HG03064 (cell line): Measurements from ENCODE around the gene DOCK9.

Experiments used
- ATAC-seq: cut with Tn5 transposase; IDR thresholded peaks from one replicate; pipeline ENCODE4 v1.9.1; 2021; ENCODE audit warnings: low read depth; ENCODE audit not compliant: unreplicated experiment

The DOCK9 gene

DNA sequence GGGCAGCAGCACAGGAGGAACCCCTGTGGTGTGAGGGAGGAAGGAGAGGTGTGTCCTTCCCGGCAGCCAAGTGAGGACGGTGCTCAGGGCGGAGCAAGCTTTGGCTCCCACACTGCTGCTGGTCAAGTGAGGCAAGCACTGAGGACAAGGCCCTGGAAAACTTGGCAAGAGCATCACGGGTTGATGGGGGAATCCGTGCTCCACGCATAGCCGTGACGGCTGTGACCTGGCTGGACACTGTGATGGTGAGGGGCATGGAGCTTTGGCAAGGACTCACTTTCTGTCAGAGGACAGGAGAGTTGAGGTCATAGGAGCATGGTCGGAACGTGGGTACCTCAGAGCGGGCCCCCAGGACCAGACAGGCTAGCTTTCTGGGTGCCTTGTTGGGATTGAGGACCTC, 196.4 kb downstream of the DOCK9 start:
- no peak for ATAC-seq

DNA sequence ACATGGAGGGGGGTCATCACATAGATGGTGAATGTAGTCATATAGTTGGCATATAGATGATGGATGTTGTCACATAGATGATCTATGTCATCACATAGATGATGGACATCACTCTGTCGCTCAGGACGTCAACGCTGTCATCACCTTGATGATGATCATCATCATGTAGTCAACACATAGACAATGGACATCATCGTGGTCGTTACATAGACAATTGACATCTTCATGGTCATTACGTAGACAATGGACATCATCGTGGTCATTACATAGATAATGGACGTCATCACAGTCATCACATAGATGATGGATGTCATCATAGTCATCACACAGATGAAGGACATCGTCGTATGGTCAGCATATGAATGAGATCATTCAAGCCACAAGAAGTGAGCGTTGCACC, 196.8 kb downstream of the DOCK9 start:
- no peak for ATAC-seq

DNA sequence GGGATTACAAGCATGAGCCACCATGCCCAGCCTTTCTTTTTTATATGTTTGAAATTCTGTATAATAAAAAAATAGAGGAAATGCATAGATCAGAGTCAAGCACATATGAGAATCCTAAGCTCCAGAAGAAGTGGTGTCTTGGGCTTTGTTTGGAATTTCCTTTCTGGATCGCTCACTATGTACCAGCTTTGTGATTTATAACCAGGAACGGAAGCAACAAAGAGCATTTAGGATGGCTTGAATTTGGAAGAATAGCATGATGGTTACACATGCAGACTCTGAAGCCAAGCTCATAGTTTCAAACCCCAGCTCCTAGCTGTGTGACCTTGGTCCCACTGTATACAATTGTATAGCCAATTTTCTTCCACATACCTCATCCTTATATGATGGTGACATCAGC, 197.4 kb downstream of the DOCK9 start:
- ATAC-seq = no peak

DNA sequence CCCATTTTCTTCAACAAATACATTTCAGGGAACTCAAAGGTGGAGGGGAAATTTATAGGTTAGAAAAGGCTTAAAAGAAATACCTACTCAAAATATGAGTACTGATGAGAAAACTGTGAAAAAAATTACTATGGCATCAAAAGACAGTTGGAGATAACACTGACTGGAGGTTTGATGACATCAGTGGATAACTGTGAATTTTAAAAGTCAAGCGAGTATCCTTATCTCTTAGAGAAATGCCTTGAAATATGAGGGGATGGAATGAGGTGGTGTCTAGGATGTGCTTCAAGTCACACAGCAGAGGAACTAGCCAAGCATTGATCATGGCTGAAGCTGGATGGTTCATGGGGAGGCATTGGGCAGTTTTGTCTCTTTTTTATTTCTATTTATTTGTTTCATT, 198.2 kb downstream of the DOCK9 start:
- ATAC-seq = no peak

DNA sequence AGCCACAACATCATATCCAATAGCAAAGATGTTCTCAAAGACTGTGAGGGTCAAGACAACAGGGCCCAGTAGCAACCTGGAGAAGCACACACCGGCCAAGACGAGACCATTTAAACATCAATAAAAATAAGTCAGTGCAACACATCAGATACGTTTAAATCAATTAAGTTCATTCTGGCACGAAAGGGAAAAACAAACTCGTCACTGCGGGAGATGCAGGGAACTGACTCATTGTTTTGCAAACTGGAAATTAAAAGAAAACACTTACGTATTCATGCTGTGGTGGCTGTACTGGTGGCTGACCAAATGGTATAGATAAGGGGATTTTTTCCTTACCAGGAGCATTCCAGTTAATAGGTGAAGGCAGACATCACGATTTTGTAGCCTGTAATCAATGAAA, 199.1 kb downstream of the DOCK9 start:
- ATAC-seq = no peak

DNA sequence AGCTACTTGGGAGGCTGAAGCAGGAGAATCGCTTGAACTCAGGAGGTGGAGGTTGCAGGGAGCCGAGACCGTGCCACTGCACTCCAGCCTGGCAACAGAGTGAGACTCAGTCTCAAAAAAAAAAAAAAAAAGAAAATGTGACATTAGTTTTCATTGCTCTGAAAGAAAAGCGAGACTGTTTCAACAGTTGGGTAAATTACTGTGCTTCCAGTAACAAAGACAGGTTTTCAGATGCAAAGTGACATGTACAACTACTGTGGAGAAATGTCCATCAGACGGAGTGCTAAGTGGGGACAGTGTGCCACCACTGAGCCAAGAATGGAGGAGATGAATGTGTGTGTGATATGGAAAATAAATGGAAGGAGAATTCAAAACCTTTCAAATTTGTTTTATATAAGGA, 201.2 kb downstream of the DOCK9 start:
- no peak for ATAC-seq

DNA sequence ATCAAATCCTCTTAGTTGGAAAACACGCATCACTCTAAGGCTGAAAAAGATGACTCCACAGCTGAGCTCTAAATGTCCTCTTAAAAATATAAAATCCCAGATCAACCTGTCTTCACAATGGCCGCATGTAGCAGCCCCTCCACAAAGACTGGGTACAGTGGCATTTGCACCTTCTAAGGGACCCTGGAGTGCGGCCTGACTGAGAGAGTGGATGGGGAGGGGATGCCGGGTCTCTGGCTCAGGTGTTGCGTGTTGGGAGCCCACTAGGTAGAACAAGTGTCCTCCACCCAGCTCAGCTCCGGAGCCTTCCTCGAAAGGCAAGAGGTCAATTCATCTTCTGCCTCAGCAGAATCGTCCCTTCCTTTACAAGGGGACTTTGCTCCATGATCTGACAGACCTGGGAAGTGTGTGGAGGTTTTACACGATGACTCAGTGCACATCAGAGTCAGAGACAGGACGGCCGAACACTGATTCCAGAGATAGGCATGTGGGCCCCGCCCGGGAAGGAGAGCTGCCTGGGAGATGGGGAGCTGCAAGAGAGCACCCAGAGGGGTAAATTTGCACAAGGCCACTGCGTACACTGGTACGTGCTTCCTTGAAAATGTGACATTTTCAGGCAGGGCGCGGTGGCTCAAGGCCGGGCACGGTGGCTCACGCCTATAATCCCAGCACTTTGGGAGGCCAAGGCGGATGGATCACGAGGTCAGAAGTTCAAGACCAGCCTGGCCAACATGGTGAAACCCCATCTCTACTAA, 201.8 kb downstream of the DOCK9 start:
- no peak for ATAC-seq

DNA sequence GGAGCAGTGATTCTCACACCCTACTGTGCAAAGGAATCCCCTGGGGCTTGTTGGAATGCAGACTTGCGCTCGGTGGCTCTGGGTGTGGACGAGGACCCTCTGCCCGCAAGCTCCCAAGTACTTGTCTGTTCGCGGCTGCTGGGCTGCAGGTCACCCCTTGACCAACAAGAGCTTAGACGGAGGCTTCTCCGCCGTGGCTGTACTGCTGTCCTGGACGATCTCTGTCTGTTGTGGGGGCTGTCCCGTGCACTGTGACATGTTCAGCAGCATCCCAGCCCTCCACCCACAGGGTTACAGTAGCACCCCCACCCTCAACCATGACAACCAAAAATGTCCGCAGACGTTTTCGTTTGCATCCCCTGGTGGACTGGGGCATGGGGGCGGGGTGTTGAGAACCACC, 202.5 kb downstream of the DOCK9 start:
- no peak for ATAC-seq

DNA sequence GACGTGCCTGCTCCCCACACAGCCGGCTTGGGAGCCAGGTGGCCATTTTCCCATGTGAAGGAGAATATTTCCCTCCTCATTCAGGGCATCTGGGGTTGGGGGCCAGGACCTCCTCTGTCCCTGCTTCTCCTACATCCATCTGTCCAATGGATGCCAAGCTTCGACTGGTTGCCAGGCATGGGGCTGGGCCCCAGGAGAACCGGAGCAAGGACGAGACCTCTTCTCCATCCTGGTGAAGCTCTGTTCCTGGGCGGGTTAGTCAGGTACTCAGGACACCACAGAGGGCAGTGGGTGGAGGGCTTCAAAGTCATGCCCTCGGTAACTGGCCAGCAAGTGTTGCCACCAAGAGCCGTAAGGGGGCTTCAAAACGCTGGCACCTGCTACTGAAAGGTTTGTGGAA, 203.1 kb downstream of the DOCK9 start:
- no peak for ATAC-seq

DNA sequence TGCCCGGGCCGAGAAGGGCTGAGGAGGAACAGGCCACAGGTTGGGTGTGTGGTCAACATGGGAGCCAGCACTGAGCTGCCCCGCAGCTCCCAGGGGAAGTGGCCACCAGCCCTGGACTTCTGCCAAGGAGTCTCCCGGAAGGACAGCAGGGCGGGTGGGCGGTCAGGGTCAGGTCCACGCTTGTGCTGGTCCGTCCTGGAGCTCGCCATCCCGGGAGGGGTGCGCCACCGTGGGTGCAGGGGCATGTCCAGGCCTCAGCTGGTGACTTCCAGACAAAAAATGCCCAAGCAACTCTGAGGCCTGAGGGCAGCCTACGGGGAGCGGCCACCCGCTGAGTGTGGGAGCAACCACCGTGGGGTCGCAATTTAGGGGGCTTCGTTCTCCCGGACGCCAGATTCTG, 203.9 kb downstream of the DOCK9 start:
- no peak for ATAC-seq

DNA sequence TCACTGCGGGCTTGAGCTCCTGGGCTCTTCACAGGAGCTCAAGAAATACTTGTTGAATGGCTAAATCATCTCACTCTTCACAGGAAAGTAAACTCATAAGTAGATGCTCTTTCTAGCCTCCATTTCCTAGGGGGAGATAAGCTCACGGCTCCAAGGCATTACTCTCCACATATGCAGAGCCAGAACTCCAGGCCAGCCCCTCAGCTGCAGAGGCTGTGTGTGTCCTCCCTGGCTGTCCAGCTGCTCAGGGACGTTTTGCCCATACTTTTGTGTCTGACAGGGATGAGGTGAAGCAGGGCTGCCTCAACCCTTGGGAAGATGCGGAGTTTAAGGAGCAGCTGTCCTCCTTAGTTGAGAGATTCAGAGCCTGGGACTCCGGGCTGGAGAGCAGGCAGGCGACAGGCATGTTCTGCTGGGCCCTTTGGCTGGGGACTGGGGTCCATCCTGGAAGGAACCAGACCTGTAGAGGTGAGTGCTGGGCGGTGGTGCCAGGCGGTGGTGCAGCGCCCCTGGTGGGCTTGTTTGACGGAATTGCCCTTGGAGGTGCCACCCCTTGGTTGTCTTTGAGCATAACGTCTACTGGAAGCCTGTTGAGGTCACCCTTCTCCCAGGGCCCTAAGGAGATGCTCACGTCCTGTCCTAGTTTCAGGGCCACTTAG, 204.9 kb downstream of the DOCK9 start:
- ATAC-seq = no peak

DNA sequence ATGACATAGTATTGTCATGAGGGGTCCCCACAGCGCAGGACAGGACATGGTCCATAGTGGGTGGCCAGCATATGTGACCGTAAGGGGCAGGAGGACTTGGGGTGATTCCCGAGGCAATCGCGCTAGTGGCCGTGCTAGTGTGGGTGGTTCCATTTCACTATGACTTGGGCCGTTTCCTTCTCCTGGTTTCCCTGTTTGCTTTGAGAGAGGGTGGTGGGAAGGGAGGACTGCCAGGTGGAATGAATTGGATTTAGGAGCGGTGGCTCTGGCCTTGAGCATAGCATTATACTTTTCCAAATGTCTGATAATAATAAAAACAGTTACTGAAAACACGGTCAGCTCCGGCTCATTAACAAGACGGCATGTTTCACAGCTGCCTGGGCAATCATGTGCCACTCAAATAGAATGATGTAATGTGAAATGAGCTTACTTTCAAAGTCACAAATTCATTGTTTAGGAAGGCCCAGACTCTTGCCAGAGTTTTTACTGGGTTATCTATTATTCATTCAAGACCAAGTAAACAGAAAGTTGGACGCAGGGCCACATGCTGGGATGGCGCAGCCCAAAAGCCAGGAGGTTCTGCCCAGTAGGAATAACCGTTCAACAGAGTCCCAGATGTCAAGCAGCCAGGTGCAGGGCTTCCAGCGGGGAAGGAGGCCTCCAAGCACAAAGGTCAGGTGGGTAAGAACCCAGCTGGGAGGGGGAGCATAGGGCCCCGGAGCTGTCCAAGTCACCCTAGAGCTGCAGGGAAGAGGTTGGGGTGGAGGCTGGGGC, 205.8 kb downstream of the DOCK9 start:
- no peak for ATAC-seq

DNA sequence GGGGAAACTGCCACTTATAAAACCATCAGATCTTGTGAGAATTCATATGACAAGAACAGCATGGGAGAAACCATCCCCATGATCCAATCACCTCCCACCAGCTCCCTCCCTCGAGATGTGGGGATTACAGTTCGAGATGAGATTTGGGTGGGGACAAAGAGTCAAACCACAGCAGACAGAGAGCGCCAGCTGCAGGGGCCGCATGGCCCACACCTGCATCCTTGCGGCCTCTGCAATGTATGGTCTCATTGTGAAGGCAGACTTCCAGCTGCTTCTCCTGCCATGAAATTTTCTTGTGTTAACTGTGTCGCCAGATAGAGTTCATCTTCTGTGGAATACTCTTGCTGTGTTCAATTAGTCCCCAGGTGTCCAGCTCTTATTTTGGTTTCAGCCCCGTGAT, 208.1 kb downstream of the DOCK9 start:
- ATAC-seq = no peak

DNA sequence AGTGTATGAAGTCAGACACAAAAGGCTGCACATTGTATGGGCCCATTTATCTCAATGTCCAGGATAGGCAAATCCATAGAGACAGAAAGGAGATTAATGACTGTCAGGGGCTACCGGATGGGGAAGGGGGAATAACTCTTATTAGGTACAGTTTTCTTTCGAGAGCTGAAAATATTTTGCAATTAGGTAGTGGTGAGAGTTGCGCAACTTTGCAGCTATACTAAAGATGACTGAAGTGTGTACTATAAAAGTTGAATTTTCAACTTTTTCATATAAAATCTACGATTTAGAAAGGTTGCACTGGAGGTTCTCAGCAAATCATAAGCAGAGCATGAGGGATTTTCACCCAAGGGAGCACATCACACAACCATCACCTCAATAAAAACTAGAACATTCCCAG, 209.3 kb downstream of the DOCK9 start:
- no peak for ATAC-seq

DNA sequence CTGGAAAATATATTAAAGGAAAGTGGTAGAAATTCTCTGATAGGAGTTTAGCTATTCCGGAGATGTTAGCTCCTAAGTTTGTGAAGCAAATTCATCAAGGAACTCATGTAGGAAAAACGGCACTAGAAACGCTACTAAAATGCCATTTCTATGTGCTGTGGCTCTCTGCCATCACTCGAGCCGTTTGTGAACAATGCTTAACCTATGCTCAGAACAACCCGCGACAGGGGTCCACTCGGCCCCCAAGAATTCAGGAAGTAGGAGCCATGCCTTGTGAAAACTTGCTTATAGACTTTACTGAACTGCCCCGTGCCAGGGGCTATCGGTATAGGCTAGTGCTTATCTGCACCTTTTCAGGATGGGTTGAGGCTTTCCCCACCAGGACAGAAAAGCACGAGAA, 211.2 kb downstream of the DOCK9 start:
- ATAC-seq = no peak

DNA sequence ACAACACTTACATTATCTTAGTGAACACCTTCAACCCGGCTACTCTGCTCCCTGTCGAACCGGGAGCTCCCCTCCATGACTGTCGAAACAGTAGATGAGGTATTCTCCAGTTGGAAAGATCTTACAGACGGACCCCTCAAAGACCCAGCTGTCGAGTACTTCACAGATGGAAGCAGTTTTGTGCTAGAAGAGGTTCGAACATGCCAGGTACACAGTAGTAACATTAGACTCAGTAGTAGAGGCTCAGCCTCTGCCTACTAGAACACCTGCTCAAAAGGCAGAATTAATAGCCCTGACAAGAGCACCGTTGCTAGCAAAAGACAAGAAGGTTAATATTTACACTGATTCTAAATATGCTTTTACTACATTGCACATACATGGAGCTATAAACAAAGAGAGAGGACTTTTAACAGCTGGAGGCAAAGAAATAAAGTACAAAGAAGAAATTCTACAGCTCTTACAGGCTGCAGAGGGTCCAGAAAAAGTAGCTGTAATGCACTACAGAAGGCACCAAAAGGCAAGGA, 211.8 kb downstream of the DOCK9 start:
- no peak for ATAC-seq

DNA sequence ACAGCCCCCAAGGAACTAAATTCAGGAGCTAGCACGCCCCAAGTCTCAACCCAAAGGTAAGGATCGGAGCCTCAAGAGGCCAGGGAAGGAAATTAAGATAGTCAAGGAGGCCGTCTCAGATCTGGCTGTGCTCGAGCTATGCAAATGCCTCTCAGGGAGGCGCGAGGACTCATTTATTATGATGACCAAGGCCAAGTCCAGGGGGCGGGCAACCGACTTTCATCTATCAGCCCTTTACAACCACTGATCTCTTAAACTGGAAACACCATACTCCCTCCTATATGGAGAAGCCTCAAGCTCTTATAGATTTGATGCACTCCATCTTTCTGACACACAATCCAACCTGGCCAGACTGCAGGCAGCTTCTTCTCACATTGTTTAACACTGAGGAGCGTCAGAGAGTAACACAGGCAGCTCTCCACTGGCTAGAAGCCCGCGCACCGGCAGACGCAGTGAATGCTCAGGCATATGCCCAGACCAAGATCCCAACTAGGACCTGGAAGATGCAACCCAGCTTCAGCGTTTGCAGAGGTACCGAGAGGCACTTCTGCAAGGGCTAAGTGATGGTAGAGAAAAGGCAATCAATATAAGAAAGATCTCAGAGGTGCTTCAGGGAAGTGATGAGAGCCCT, 215.8 kb downstream of the DOCK9 start:
- no peak for ATAC-seq

DNA sequence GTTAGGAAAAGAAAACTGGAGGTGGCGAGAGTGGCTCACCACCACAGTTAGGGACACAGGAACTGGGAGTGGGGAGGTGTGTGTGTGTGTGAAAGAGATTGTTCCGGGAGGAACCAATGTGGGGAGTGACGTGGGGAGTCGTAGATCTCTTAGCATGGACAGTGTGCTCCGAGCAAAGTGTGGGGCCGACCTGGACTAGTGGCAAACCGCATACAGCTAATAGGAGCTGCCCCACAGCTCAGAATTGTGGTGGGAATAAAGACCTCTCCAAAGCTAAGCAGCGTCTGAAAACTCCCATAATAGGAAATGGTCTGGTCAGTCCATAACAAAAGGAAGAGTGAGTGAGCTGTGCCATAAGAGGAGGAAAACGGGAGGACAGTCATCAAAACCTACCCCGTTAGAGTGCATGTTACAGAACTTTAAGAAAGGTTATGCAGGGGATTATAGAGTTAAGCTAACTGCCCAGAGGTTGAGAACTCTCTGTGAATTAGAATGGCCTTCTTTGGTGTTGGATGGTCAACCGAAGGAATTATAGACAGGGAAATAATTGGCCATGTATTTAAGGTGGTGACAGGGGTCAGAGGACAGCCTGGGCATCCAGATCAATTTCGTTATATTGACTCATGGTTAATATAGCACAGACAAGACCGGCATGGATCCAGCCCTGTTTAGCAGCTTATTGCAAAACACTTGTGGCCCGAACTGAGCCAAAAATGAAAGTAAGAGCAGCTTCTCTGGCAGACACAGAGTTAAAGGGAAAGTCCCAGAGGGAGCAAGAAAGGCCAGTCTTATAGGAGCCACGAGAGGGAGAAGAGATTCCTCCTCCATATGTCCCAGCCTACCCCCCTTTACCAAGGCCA, 216.5 kb downstream of the DOCK9 start:
- no peak for ATAC-seq

DNA sequence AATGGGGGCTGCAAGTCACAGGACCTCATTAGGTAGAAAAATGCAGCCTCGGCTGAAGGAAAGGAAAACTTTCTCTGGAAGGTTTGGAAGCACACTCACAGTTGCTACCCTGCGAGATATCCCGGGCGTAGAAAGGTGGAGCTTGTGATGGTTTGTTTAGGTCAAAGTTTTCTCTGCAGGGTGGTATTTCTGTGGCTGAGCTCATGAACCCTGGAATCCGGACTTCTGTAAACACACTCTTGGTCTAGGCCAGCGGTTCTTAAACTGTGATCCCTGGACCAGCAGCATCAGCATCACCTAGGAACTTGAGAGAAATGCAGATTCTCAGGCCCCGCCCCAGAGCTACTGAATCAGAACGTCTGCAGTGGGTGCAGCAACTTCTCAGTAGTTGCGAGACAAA, 222.1 kb downstream of the DOCK9 start:
- no peak for ATAC-seq

DNA sequence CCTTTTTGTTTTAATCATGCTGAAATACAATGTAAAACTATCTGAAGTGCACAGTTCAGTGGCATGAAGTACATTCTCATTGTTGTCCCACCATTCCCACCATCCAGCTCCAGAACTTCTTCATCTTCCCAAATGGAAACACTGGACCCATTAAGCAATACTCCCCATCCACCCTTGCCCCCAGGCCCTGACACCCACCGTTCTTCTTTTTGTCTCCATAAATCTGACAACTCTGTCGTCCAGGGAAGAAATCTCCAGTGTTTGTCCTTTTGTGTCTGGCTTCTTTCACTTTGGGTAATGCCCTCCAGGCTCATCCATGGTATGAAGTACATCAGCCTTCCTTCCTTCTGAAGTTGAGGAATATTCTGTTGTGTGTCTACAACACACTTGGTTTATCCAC, 222.7 kb downstream of the DOCK9 start:
- ATAC-seq = no peak
